Mucosa of rectum (tissue), 2 donors: ENCODE results near the gene ARID1B.

Source experiments
- H3K27ac ChIP-seq, 2 donors: one replicate each; pipeline ENCODE4 v1.7.0; 2013; ENCODE audit warnings: inconsistent platforms in 2 of 2, low read depth in 2 of 2, low read length in 2 of 2
- H3K27me3 ChIP-seq, 2 donors: one replicate each; pipeline ENCODE4 v1.7.0; 2013; ENCODE audit warnings: low read length in 2 of 2; ENCODE audit not compliant: control insufficient read depth in 2 of 2, insufficient read depth in 2 of 2
- H3K36me3 ChIP-seq, 2 donors: one replicate each; pipeline ENCODE4 v1.7.0; 2013; ENCODE audit warnings: low read length in 2 of 2; ENCODE audit not compliant: control insufficient read depth in 2 of 2, insufficient read depth in 2 of 2
- H3K4me1 ChIP-seq, 2 donors: one replicate each; pipeline ENCODE4 v1.7.0; 2013; ENCODE audit warnings: low read length in 2 of 2, mild to moderate bottlenecking in 1 of 2; ENCODE audit not compliant: control insufficient read depth in 2 of 2, insufficient read depth in 2 of 2
- H3K4me3 ChIP-seq, 2 donors: one replicate each; pipeline ENCODE4 v1.7.0; 2013; ENCODE audit warnings: low read length in 2 of 2
- H3K9ac ChIP-seq, 2 donors: one replicate each; pipeline ENCODE4 v1.7.0; 2013; ENCODE audit warnings: low read length in 2 of 2, low read depth in 1 of 2, mild to moderate bottlenecking in 1 of 2
- H3K9me3 ChIP-seq, 2 donors: one replicate each; pipeline ENCODE4 v1.7.0; 2013; ENCODE audit warnings: low read length in 2 of 2; ENCODE audit not compliant: control insufficient read depth in 2 of 2
- donor health status: healthy.
- donor health status: Normal muscosa, but diverticular disease.

Gene ARID1B

DNA sequence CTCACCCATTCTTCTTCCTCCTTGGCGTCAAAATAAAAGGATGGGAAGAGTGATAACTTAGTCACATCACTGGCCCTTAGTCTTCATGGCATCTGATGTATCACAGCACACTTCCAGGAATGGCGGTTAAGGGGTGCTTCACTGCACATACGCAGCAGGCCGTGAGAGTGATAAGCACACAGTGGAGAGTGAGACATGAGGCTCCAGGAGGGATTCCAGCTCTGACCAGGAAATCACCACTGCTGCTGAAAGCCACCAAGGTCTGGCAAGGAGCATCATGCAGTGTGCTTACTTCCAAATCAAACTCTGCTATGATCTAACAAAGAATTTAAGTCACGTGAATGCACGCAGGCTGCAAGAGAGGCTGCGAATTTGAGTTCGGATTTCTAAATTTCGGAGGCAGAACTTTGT lies 62.4 kb downstream of the ARID1B start:
- Histone ChIP-seq H3K9me3 (no peaks in the 10 kb centered on the region), H3K27ac (no peak overlapping the region), H3K4me1 (peaks cover 0 to 2% of the 10 kb centered on the region in 2 donors), H3K9ac (no peak overlapping the region), H3K27me3 (no peaks in the 10 kb centered on the region), H3K4me3 (no peak overlapping the region), H3K36me3 (no peaks in the 10 kb centered on the region)

DNA sequence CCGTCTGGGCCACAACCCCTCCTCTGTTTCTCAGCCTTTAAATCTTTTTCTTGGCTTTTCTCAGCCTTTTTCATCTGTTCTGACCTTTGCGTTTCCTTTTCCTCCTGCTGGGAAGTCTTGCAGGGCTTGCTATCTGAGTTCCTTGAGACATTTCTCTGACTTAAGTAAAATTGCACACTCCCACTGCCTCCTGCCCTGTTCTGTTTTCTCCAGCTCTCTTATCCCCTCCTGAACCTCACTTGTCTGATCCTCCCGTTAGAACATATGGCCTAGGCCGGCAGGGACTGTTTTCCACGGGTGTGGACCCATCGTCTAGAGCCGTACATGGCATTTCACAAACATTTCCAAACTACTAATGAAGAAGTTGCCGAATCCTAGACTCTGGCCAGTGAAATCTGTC lies 63.0 kb downstream of the ARID1B start:
- H3K9ac ChIP-seq = no peak overlapping the region
- no peak overlapping the region for H3K4me3 ChIP-seq

DNA sequence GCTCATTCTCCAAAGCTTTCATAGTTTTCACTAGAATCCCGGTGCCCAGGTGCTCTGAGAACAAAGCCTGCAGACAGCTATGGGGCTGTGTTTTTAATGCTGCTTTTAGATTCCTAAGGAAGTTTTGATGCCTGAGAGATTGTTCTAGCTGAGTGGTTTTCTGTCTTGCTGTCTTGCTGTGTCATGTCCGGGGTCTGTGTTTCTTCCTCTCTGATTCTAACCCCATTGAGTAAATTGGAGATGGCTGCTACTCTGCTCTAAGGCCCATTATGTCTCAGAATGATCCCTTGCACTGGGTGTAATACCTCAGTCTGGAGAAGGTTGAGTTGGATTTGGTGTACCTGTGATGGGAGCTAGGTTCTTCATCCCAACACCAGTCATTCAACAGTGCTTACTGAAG lies 63.4 kb downstream of the ARID1B start:
- H3K9me3 ChIP-seq = no peaks in the 10 kb centered on the region
- H3K27me3 ChIP-seq = no peaks in the 10 kb centered on the region
- H3K4me3 ChIP-seq = no peak overlapping the region
- peaks cover 0 to 2% of the 10 kb centered on the region in 2 donors for H3K4me1 ChIP-seq
- H3K9ac ChIP-seq = no peak overlapping the region
- no peak overlapping the region for H3K27ac ChIP-seq
- no peaks in the 10 kb centered on the region for H3K36me3 ChIP-seq

More for the DNA sequence above, 63.0 kb downstream of the ARID1B start:
- Histone ChIP-seq H3K4me1 (peaks cover 0 to 2% of the 10 kb centered on the region in 2 donors), H3K36me3 (no peaks in the 10 kb centered on the region), H3K27me3 (no peaks in the 10 kb centered on the region), H3K27ac (no peak overlapping the region), H3K9me3 (no peaks in the 10 kb centered on the region)

DNA sequence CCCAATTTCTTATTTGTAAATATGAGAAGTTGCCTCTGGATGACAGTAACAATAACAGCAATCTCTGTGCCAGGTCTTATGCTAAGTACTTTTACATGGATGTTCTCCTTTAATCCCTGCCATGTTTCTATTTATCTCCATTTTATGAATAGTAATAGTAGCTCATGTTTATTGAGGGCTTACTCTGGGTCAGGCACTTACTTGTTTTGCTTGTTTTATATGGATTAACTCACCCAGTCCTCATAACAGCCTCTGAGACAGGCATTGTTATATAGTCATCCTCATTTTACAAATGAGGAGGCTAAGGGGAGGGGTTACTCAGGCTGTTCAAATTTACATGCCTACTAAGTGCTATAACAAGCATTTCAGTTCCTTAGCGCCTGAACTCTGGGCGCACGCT lies 64.3 kb downstream of the ARID1B start:
- Histone ChIP-seq H3K27ac (no peak overlapping the region), H3K27me3 (no peaks in the 10 kb centered on the region), H3K36me3 (no peaks in the 10 kb centered on the region), H3K4me1 (peaks cover 0 to 2% of the 10 kb centered on the region in 2 donors), H3K4me3 (no peak overlapping the region), H3K9me3 (no peaks in the 10 kb centered on the region), H3K9ac (no peak overlapping the region)

DNA sequence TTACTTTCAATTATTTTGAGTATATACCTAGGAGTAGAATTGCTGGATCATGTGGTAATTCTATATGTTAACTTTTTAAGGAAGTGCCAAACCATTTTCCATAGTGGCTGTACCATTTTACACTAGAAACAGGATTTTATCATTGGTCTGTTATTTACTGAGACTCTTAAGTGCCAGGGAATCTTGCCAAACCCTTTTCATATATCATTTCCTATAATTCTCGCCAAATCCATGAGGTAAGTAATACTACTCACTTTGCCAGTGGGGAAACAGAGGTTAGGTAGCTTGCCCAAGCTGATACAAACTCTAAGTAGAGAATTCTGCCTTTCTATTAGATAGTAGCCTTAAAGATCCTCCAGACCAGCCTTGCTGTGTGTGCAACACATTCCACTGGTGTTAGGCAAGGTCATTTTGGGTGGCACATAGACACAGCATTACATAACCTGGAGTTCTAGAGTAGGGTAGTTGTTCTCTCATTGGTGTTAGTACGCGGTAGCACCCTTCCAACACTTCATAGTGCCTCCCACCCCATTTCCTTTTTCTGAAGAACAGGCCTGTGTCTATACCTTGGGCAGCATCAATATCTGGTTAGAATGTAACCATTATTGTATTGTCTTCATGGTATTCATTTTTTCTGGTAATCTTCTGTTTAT lies 65.5 kb downstream of the ARID1B start:
- H3K27ac ChIP-seq = no peak overlapping the region

DNA sequence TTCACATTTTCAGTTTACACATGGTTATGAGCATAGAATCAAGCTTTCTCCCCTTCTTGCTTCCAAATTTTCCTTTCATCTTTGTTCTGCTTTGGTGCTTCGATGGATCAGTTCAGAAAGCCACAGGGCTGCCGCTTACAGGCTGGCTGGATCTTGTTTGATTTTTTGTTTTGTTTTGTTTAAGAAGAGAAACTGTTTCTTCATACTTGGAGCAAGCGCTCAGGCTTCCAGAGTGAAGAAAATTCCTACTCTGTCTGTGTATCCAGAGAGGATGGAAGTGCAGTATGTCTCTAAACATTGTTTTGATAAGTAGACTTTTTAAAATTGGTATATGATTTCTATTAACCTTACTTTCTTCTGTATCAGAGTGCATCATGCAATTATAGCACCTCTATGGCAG lies 66.9 kb downstream of the ARID1B start:
- Histone ChIP-seq H3K27ac (no peak overlapping the region), H3K36me3 (no peaks in the 10 kb centered on the region), H3K27me3 (no peaks in the 10 kb centered on the region), H3K9me3 (no peaks in the 10 kb centered on the region), H3K9ac (no peak overlapping the region), H3K4me1 (peaks cover 0 to 2% of the 10 kb centered on the region in 2 donors), H3K4me3 (no peak overlapping the region)

More for the DNA sequence above, 65.5 kb downstream of the ARID1B start:
- Histone ChIP-seq H3K4me1 (peaks cover 0 to 2% of the 10 kb centered on the region in 2 donors), H3K4me3 (no peak overlapping the region), H3K9ac (no peak overlapping the region), H3K36me3 (no peaks in the 10 kb centered on the region), H3K27me3 (no peaks in the 10 kb centered on the region), H3K9me3 (no peaks in the 10 kb centered on the region)

DNA sequence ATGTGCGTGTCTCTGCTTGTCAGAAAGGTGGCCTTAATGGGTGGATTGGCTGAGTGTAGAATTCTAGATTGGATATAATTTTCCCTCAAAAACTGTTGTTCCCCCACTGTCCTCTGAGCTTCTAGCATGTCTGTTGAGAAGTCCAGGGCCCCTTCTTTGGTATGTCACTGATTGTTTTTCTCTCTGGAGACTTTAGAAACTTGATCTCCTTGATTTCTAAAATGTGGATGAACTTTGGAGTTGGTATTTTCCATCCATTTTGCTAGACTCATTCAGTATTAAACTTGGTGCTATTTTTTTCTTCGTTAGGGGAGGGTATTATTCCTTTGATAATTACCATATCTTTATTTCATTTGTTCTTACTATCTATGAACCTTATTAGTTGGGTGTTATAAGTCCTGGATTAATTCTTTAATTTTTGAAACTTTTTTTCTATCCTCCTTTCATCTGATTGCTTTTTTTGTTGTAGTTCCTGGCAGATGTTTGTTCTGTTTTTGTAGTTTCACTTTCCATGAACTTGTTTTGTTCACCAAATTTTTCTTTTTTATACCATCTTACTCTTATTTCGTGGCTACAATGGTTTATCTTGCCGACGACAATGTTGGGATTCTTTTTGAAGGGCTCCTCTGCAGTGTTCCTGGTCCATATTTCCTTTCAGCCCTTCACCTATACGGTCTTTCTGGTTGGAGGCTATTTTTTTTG lies 68.4 kb downstream of the ARID1B start:
- Histone ChIP-seq H3K36me3 (no peaks in the 10 kb centered on the region), H3K27me3 (no peaks in the 10 kb centered on the region), H3K4me1 (peaks cover 0 to 2% of the 10 kb centered on the region in 2 donors), H3K4me3 (no peak overlapping the region), H3K27ac (no peak overlapping the region), H3K9ac (no peak overlapping the region), H3K9me3 (no peaks in the 10 kb centered on the region)

DNA sequence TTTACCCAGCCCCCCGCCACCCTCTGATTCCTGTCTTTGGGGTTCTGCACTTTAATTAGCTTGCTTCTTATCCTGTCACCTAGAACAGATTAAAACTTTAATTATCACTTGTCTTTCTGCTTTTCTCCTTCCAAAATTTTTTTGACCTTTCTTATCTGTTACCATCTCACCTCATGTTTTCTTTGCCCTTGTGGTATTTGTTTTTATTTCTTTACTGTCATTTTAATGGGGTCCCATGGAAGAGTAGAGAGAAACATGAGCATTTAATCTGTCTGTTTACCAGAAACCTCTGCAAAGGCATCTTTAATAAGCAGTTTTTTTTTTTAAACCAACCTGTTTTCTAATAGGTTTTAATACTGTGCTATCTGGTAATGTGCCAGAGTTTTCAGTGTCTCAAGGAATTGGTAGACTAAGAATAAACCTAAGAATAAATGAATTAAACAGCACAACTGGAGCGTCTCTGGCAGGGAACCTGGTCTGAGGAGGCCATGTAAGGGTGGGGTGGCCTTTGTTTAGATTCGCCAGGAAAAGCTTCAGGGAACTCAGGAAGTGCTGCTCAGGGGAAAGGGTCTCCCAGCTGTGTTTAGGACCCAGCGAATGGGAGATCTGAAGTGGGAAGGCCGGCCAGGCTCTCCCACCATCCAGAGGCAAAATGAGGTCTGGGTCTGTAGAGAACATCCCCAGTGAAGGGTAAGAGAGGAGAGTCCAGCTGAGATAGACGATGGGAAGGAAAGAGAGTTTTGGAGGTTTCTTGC lies 69.8 kb downstream of the ARID1B start:
- Histone ChIP-seq H3K4me3 (no peak overlapping the region), H3K4me1 (peaks cover 0 to 2% of the 10 kb centered on the region in 2 donors), H3K27me3 (no peaks in the 10 kb centered on the region), H3K27ac (no peak overlapping the region), H3K36me3 (no peaks in the 10 kb centered on the region), H3K9me3 (no peaks in the 10 kb centered on the region), H3K9ac (no peak overlapping the region)

DNA sequence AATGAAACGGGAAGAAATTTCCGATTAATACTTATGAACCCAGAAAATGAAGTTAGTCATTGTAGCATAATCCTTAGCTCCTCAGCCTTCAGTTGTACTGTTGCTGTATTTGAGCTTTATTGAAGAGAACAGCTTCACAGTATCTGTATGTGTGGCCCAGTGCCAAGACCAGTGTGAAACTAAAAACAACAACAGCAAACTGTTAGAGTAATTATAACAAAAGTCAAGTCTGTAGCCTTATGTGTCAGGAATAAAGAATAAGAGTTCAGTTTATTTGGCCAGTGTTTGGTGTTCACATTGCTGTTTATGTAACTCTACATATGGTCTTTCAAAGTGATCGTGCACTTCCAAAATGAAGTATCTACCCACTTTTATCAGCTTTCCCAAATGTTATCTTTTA lies 70.9 kb downstream of the ARID1B start:
- Histone ChIP-seq H3K4me1 (no peaks in the 10 kb centered on the region), H3K9ac (no peak overlapping the region), H3K4me3 (no peak overlapping the region), H3K9me3 (no peaks in the 10 kb centered on the region), H3K27me3 (no peaks in the 10 kb centered on the region), H3K27ac (no peak overlapping the region), H3K36me3 (no peaks in the 10 kb centered on the region)

DNA sequence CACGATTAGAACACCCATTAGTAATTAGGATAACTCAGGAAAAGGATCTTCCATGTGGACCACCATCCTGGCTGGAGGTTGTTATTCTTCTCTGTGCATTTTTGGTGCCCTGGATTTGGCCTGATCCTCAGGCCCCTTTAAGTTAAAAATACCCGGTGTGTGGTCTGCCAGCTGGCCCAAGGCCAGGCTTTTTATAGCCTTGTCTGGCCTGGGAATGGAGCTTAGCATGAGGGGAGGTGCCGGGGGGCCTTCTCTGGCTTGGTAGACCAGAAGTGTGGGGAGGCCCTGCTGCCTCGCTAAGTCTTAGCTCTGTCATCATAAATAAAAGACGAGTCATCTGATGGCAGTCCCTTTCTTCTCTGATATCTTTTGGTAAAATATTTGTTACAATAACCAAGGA lies 71.4 kb downstream of the ARID1B start:
- Histone ChIP-seq H3K27ac (no peak overlapping the region), H3K4me3 (no peak overlapping the region), H3K9me3 (no peaks in the 10 kb centered on the region), H3K9ac (no peak overlapping the region), H3K36me3 (no peaks in the 10 kb centered on the region), H3K4me1 (no peaks in the 10 kb centered on the region), H3K27me3 (no peaks in the 10 kb centered on the region)
